Hepatocyte (in vitro differentiated cells): ENCODE results near the gene BRPF3.

ENCODE experiments used
- CTCF ChIP-seq: fragments of 200-600 bp; sonication (generic); IDR thresholded peaks from 2 replicates; pipeline ENCODE4 v1.5.1; 2016; ENCODE audit warnings: antibody characterized with exemption, mild to moderate bottlenecking; ENCODE audit not compliant: poor library complexity
- EZH2 ChIP-seq: fragments of 200-600 bp; sonication (generic); IDR thresholded peaks from 2 replicates; pipeline ENCODE4 v1.6.1; 2016; ENCODE audit warnings: antibody characterized with exemption, mild to moderate bottlenecking, borderline replicate concordance
- EZH2phosphoT487 ChIP-seq: fragments of 200-600 bp; sonication (generic); IDR thresholded peaks from one replicate; pipeline ENCODE4 v1.6.1; 2018; ENCODE audit warnings: antibody characterized with exemption, mild to moderate bottlenecking, low read depth, moderate library complexity; ENCODE audit not compliant: unreplicated experiment, severe bottlenecking

GRCh38 chr6:36245572-36246061 lies 49.1 kb downstream of the BRPF3 start:
- TF ChIP-seq CTCF = peak; percentile 19
- no peak for TF ChIP-seq EZH2phosphoT487
- TF ChIP-seq EZH2 = no peak
